Cerebellar nuclear complex (tissue), 1 donor: ENCODE data around the gene PRAMEF5.
"Not testable (repeated sequence)": the region's sequence is repeated elsewhere in the genome, so short reads cannot be mapped to it uniquely, and the experiment has no call there.

ENCODE experiments used
- DNase-seq, 2 experiments: peaks; one replicate each; lab custom pipeline; 2025; lab: John Stamatoyannopoulos, UW

The PRAMEF5 gene

GRCh38 chr1:13277016-13277415 is 23.0 kb downstream of the PRAMEF5 start:
- not testable (repeated sequence) for DNase-seq

DNA sequence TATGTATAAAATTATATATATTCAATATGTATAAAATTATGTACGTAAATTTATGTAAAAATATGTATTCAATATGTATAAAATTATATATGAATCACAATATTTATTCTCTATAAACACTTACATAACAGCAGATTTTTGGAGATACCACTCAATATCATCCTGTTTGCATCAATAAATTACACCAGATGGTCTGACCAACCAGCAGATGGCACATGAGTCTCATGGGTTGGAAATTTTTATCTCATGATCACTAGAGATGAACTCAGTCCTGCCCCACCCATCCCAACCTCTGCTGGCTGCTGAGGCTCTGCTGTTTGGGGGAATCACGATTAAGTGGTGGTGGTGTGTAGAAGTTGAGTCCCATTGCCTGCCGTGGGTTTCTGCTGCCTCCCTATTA is 25.6 kb downstream of the PRAMEF5 start:
- not testable (repeated sequence) for DNase-seq

DNA sequence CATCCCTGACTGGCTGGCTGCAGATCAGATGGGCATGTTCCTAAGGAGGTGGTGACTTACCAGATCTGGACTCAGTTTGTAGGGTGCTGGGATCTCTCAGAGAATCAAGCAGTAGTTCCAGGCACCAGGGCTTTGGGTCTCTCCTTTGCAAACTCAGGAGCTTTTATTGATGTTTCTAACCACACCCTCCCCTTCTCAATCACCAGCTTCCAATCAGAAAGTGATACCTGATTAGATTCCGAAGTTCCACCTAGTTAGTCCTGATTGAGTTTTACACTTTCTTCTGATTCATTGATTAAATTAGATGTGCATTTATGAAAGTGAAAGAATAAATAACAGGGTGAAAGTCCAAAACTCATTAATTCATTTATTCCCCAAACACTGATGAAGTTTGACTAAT is 31.0 kb downstream of the PRAMEF5 start, which contains the start of gene PRAMEF8:
Gene PRAMEF8 (minus strand): TSS at position 101 of the 400 bp plus-strand sequence. CDS start 1,046 bp downstream, outside the sequence.
- DNase-seq: not testable (repeated sequence)

GRCh38 chr1:13289030-13289429 is 35.0 kb downstream of the PRAMEF5 start:
- not testable (repeated sequence) for DNase-seq

GRCh38 chr1:13297216-13297931 is 43.4 kb downstream of the PRAMEF5 start:
- DNase-seq: not testable (repeated sequence)

GRCh38 chr1:13298699-13299098 is 44.7 kb downstream of the PRAMEF5 start:
- not testable (repeated sequence) for DNase-seq

DNA sequence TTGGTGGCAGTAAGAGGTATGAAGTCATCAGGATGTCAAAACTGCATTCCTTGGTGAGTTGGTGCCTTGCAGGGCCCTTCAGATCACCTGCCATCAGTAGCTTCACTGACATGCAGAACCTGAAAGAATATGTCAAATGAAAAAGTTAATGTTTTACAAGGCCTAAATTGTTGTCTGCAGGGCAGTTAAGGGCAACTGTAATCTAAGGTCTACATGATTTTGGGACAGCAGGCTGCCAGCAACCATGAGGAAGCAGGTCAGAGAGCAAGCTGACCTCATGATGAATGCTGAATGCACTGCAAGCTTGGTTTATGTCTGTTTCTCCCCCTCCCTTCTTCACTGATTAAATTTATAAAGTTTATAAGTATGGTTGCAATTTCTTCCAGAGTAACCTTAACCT is 48.2 kb downstream of the PRAMEF5 start:
- not testable (repeated sequence) for DNase-seq

- not testable (repeated sequence) for DNase-seq
Measured at GRCh38 chr1:13303239-13303638, 49.2 kb downstream of the PRAMEF5 start, which contains the start of gene PRAMEF33. PRAMEF33 (plus strand) TSS chr1:13303539; CDS start chr1:13305955, 2,416 bp downstream.
